OCI-LY3 (cell line): ENCODE measurements around the gene GOLPH3.

Source experiments
- EZH2phosphoT487 ChIP-seq: fragments of 200-600 bp; shearing (Covaris generic); IDR thresholded peaks from 2 replicates; pipeline ENCODE4 v1.6.1; 2018; ENCODE audit warnings: antibody characterized with exemption, mixed run types, low read depth
- TF ChIP-seq, protein P1 (sequence below): fragments of 200-600, 300-600 bp; sonication (generic); IDR thresholded peaks from 2 replicates; pipeline ENCODE4 v1.5.1; 2014; ENCODE audit warnings: antibody characterized with exemption, low read length, low read depth

- TF ChIP-seq, protein P1, sequence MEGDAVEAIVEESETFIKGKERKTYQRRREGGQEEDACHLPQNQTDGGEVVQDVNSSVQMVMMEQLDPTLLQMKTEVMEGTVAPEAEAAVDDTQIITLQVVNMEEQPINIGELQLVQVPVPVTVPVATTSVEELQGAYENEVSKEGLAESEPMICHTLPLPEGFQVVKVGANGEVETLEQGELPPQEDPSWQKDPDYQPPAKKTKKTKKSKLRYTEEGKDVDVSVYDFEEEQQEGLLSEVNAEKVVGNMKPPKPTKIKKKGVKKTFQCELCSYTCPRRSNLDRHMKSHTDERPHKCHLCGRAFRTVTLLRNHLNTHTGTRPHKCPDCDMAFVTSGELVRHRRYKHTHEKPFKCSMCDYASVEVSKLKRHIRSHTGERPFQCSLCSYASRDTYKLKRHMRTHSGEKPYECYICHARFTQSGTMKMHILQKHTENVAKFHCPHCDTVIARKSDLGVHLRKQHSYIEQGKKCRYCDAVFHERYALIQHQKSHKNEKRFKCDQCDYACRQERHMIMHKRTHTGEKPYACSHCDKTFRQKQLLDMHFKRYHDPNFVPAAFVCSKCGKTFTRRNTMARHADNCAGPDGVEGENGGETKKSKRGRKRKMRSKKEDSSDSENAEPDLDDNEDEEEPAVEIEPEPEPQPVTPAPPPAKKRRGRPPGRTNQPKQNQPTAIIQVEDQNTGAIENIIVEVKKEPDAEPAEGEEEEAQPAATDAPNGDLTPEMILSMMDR: no peak
- TF ChIP-seq EZH2phosphoT487: no peak
Observed at GRCh38 chr5:32109236-32109635, 64.9 kb downstream of the GOLPH3 start.
